ENCODE measurements around the gene PRAMEF2.
"Not testable (repeated sequence)": the region's sequence is repeated elsewhere in the genome, so short reads cannot be mapped to it uniquely, and the experiment has no call there.

PRAMEF2 gene, protein sequence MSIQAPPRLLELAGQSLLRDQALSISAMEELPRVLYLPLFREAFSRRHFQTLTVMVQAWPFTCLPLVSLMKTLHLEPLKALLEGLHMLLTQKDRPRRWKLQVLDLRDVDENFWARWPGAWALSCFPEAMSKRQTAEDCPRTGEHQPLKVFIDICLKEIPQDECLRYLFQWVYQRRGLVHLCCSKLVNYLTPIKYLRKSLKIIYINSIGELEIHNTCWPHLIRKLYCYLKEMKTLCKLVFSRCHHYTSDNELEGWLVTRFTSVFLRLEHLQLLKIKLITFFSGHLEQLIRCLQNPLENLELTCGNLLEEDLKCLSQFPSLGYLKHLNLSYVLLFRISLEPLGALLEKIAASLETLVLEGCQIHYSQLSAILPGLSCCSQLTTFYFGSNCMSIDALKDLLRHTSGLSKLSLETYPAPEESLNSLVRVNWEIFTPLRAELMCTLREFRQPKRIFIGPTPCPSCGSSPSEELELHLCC

GRCh38 chr1:12856786-12857185 lies at the start of gene PRAMEF2:
PRAMEF2 (plus strand) TSS chr1:12857086; CDS start chr1:12859010, 1,924 bp downstream.
- ATAC-seq, DNase-seq: not testable (repeated sequence)

GRCh38 chr1:12809933-12810332 lies 47.0 kb upstream of the PRAMEF2 start:
- ATAC-seq (no peak), DNase-seq (no peak)

- DNase-seq (no peak), ATAC-seq (no peak)
Measured at GRCh38 chr1:12810691-12811408, 46.0 kb upstream of the PRAMEF2 start.

DNA sequence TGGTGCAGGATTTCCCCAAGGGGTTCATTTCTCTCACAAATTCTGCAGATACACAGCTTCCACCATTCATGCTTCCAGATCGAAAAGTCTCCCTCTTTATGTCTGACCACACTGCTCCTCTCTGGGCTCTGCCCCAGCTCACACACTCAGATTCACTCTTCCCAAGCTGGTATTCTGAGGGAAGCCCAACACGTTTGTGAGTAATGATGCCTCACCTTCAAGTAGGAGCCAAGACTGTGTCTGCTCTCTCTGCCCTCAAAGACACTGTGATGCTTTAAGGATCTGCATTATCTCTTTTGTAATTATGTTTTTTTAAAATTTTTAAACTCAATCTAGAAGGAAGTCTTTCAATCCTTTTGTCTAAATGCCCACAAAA lies 45.5 kb upstream of the PRAMEF2 start:
- no peak for ATAC-seq
- DNase-seq, result no peak

DNA sequence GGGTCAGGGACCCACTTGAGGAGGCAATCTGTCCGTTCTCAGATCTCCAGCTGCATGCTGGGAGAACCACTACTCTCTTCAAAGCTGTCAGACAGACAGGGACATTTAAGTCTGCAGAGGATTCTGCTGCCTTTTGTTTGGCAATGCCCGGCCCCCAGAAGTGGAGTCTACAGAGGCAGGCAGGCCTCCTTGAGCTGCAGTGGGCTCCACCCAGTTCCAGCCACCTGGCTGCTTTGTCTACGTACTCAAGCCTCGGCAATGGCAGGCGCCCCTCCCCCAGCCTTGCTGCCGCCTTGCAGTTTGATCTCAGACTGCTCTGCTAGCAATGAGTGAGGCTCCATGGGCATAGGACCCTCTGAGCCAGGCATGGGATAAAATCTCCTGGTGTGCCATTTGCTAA lies 37.8 kb upstream of the PRAMEF2 start:
- DNase-seq, ATAC-seq: not testable (repeated sequence)

DNA sequence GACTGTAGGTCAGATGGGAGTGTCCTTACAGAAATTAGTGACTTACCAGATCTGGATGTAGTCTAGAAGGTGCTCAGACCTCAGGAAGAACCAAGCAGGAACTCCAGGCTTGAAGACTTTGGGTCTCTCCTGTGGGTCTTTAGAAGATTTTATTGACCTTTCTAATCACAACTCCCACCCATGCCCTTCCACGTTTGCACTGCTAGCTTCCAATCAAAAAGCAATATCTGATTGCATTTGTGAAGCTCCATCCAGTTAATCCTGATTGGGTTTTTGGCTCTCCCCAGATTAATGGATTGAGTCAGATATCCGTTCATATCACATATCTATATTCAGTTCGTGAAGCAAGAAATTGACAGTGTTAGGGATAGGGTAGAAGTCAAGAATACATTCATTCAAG lies 25.6 kb upstream of the PRAMEF2 start, which contains the start of gene PRAMEF11:
PRAMEF11 (minus strand) TSS at position 101 of the 400 bp plus-strand sequence. CDS start 2,621 bp downstream, outside the sequence.
- not testable (repeated sequence) for DNase-seq, ATAC-seq

DNA sequence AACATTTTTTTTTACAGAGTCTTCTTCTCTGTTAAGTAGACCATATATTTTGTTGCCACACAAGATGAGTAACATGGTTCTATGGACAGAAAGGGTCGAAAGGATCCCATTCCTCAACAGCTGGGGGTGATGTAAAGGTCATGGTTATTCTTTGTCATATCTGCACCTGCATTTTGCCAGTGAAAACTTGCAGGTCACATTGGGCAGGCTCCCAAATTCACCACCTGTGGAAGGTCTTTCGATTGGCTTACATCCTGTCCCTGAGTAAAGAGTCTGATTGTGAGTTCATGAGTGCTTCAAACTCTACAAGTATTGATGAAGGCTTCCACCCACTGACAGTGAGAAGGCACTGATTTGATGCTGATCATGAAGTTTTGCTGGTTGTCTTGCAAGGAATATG lies 23.6 kb upstream of the PRAMEF2 start:
- ATAC-seq, result not testable (repeated sequence)

DNA sequence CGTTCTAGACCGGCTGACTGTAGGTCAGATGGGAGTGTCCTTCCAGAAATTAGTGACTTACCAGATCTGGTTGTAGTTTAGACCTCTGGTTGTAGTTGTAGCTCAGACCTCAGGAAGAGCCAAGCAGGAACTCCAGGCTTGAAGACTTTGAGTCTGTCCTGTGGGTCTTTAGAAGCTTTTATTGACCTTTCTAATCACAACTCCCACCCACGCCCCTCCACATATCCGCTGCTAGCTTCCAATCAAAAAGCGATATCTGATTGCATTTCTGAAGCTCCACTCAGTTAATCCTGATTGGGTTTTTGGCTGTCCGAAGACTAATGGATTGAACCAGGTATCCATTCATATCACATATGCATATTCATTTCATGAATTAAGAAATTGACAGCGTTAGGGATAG lies 8.3 kb upstream of the PRAMEF2 start, which contains the start of gene HNRNPCL1:
HNRNPCL1 (minus strand) TSS at position 101 of the 400 bp plus-strand sequence. CDS start 431 bp downstream, outside the sequence.
- ATAC-seq, DNase-seq: not testable (repeated sequence)

More for the DNA sequence above, 23.6 kb upstream of the PRAMEF2 start:
- DNase-seq, result not testable (repeated sequence)

DNA sequence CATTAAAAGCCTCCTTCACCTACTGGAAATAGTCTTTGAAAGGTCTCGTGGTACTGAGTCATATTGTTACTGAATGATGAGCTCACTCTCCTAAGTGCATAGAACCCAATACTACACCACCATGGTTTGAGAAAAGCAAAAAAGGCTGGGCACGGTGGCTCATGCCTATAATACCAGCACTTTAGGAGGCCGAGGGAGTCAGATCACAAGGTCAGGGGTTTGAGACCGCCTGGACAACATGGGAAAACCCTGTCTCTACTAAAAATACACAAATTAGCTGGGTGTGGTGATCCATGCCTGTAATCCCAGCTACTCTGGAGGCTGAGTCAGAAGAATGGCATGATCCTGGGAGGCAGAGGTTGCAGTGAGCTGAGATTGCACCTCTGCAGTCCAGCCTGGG lies 5.1 kb upstream of the PRAMEF2 start:
- no peak for ATAC-seq
- DNase-seq, result no peak

DNA sequence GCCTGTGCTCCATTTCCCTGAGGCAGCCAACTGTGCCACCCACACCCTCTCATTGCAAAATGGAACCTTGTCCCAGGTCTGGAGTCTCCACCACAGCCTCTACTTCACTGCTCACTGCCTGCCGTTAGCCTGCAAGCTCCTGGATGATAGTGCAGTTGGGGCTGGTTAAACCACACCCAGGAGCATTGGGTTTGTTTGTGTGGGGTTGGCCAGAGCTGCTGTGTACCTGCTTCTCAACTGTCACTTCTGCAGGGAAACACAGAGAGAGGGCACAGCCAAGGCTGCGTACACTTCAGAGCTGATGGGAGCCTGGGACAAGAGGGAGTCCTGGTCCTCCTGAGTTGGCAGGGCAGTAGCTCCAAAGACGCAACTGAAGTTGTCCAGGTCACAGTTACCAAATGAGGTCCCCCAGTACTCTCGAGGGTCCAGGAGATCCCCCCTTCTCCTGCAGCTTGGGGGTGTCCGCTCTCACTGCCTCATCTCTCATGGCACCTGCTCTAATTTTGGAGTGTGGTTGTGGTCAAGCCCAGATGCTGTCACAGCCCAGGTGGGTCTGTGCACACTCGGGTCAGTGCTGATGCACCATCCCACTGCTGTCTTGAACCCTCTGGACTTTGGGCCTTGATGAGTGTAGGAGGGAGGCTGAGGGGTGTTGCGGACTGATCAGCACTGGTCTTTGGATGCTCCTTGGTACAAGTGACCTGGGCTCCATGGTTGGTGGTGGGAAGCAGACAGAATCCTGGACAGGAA lies 6.4 kb downstream of the PRAMEF2 start:
- DNase-seq, ATAC-seq: not testable (repeated sequence)

- not testable (repeated sequence) for DNase-seq, ATAC-seq
Measured at GRCh38 chr1:12878453-12878852, 21.6 kb downstream of the PRAMEF2 start.

DNA sequence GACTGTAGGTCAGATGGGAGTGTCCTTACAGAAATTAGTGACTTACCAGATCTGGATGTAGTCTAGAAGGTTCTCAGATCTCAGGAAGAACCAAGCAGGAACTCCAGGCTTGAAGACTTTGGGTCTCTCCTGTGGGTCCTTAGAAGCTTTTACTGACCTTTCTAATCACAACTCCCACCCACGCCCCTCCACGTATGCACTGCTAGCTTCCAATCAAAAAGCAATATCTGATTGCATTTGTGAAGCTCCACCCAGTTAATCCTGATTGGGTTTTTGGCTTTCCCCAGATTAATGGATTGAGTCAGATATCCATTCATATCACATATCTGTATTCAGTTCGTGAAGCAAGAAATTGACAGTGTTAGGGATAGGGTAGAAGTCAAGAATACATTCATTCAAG lies 29.2 kb downstream of the PRAMEF2 start, which contains the start of gene PRAMEF4:
PRAMEF4 (minus strand) TSS at position 101 of the 400 bp plus-strand sequence. CDS start 2,807 bp downstream, outside the sequence.
- DNase-seq, ATAC-seq: not testable (repeated sequence)

GRCh38 chr1:12898170-12898569 lies 41.3 kb downstream of the PRAMEF2 start, which contains the start of gene PRAMEF10:
PRAMEF10 (minus strand) TSS chr1:12898270; CDS start chr1:12895847, 2,423 bp downstream.
- not testable (repeated sequence) for DNase-seq, ATAC-seq

- DNase-seq, ATAC-seq: not testable (repeated sequence)
Measured at GRCh38 chr1:12899186-12899585, 42.3 kb downstream of the PRAMEF2 start.

DNA sequence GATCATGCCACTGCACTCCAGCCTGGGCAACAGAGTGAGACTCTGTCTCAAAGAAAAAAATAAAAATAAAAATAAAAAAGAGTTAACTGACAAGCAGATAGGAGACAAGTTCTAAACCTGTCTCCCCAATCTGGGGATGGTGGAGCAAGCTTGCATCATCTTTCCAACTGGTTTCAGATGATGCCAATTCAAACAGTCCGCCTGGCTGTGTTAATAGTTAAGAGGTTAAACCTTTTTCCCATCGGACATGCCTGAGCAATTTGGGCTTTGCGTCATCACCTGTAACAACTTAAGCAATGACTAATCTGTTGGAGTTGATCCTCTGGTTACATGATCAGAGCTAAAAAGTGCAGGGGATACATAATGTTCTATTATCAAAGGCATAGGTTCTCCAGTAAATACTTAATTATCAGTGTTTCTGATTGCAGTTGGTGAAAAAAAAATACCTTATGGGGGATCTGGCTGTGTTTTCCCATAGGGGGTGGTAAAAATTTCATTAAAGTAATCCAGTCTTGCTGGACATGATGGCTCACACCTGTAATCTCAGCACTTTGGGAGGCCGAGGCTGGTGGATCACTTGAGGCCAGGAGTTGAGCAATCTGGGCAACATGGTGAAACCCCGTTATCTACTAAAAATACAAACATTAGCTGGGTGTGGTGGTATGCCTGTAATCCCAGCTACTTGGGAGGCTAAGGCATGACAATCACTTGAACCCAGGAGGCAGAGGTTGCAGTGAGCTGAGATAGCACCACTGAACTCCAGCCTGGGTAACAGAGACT lies 47.1 kb downstream of the PRAMEF2 start:
- not testable (repeated sequence) for ATAC-seq, DNase-seq

All from stimulated activated naive CD8-positive, alpha-beta T cell treated with anti-CD3 and anti-CD28 coated beads, Interleukin-15, Interleukin-2, amounts not matched to agents 100 U/mL and 50 U/mL, for 24 hours (primary cell).